Middle frontal gyrus (tissue), 1 donor: ENCODE data around the gene PROSER2.

Experiments used
- DNase-seq: peaks from one replicate; pipeline ENCODE4 v3.0.0-alpha.2; 2015; ENCODE audit warnings: low spot score; ENCODE audit errors: extremely low spot score

The PROSER2 gene

DNA sequence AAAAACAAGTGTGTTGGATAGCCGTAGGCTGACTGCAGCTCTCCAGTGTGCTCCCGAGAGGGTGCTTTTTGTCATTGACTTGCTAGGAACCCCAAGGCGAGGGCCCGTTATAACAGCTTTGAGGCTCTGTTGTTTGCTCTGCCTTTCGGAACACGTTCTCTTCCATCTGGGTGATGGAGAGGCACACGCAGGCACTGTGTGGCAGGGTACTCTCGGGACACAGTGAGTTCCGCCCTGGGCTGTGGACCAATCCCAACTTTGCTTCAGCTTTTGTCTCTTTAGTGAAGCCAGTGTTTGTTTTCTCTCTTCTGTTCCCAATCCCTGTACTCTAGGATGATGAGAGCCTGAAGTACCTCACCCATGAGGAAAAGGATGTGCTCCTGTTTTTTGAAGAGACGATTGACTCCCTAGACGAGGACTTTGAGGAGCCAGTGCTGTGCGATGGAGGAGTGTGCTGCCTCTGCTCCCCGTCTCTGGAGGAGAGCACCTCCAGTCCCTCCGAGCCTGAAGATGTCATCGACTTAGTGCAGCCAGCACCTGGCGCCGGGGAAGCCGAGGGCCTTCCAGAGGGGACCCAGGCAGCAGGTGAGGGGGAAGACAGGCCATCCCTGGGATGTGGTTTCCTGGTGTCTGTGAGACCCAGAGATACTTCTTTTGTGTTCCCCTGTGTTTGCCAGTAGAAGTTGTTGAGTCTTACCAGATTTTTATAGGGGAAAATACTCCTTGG is 43.2 kb downstream of the PROSER2 start:
- no peak for DNase-seq

DNA sequence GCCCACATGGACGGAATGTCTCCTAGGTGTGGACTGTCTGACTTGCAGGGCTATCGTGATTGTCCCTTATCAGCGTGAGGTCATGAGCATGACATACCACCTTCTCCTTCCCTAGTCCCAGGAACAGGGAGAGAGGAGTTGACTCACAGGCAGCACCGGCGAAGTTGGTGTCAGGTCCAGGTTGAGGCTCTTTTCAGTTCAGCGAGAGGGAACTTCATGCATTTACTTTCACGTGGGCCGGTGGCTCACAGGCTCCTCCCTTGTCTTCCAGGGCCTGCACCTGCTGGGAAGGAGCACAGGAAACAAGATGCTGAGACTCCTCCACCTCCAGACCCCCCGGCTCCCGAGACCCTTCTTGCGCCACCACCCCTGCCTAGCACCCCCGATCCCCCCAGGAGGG is 46.1 kb downstream of the PROSER2 start:
- no peak for DNase-seq

DNA sequence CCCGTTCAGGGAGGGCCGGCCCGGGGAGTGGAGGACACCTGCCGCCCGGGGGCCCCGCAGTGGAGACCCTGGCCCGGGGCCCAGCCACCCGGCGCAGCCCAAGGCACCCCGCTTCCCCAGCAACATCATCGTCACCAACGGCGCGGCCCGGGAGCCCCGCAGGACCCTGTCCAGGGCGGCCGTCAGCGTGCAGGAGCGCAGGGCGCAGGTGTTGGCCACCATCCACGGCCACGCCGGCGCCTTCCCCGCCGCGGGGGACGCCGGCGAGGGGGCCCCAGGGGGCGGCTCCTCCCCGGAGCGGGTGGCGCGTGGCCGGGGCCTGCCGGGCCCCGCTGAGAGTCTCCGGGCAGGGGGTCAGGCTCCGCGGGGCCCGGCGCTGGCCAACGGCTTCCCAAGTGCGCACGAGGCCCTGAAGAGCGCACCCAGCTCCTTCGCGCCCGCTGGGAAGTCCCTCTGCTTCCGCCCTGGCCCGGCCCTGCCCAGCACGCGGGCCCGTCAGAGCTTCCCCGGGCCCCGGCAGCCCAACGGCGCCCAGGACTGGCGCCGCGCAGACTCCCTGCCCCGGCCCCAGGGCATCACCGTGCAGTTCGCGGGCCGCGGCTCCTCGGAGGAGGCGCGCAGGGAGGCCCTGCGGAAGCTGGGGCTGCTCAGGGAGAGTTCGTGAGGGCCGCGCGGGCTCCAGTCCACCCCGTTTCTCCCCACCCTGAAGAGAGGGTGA is 46.7 kb downstream of the PROSER2 start:
- DNase-seq: no peak

DNA sequence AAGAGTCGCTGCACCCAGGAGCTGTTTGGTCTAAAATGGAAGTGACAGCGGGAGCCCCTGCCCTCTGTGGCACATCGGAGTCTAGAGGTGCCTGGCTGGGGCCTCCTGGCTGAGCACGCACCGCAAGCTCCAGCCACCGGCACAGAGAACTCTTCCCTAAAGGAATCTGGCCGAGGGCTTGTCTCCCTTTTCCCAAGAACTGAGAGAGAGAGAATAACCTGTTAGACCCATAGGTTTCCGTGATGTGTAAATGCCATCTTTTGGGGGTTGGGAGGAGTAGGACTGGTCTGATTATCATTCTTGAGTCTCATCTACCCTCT is 47.3 kb downstream of the PROSER2 start:
- no peak for DNase-seq

DNA sequence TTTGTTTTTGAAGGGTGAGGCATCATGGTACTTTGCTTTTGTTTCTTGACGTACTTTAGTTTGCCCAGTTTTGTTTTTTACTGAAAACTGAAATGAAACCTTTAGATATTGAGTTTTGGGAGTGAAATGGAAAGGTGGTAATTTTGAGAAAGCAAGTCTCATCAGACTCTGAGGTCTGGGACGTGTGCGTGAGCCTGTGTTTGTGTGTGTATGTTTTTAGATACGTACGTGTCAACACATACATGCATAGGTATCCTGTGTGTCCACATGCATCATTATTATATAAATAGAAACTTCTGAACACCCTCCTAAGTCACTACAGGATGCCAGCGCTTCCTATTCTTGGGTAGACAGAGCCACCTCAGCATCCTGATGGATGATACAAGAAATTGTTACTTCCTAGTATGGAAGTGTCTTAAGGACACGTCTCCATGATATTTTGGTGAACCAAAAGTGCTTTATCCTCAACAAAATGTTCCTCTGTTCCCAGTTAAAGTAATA is 47.8 kb downstream of the PROSER2 start:
- DNase-seq: no peak

DNA sequence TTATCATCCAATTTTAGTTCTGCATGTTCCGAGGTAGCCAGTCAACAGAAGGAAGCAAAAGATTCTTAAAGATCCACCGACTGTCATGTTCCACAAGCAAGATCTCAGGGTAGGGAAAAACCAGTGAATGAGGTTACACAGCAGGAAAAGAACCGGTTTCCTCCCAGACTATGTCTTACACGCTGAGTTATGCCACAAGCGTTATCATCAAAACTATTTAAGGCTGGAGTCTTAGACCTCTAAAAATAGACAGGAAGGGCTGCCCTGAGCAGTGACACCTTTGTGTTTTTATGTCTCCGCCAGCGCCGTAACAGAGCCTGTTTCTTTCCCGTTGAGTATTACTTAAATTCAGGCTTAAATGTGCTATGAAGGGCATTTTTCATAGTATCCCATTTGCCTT is 48.3 kb downstream of the PROSER2 start:
- DNase-seq: no peak

DNA sequence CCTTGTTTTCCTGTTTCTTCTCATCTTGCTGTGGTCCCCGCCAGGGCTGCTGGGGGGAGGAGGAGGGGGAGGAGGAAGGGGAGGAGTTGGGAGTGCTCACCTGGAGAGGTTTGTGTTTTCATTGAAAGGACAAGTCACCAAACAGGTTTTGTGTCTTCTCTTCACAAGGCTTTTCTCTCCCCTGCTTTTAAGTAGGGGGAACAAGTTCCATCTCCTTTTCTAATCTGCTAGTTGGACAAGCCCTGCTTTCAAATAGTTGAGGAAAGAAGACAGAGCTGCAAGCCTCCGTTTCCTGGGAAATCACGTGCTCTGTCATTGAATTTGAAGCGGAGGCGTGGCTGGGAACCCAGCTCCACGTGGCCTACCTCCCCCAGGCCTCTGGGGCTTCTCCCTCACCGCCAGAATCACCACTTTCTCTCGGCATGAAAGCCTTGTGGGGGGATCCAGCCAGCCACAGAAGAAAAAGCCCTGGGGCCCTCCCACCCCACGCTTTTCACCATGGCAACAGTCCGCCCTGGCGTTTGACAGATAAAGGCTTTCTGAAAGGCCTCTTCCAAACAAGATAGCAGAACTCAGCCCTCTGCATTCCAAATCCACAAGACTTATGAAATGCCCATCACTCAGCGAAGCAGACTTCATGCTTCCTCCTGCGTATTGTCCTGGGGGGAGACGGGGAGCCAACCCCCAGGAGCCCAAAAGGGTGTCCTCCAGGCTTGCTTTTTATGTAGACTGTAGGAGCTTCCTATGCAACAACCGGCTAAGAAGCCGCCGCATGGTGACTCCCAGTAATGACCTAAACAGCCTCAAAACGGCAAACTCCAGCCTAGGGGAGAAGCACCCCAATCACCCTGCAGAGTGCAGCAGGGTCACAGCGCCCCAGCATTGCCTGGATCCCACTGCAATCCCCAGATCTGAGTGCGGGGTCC is 51.7 kb downstream of the PROSER2 start:
- no peak for DNase-seq

DNA sequence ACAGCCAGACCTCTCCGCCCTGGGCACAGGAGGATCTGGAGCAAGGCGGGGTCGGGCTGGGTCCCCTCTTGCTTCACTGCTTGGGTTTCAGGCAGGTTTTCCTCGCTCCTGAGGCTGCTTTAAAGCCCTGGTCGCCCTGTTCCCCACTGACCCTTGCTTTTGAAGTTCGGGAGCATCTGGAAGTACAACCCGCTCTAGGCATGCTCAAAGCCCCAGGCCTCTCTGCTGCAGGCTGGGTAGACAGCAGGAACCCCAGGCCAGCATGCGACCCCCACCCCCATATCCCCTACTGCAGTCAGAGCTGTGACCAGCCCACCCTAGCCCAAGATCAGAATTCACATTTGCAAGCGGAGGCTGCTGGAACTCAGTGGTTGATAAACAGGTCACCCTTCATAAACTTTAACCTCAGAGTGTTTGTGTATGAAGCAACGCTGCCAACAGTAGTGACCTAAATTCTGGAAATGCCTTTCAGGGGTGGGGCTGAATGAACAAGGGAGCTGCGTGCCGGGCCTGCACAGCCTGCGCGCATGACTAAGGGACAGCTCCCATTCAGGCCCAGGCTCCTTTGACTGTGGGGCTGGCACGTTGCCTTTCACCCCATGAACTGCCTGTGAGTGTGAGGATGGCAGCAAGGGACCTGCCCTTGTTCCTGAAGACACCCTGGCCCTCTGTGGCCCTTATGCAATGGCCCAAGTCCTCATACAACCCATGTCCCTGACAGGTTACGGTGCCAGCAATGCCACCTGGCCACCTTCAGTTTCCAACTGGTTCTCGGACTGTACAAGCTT is 52.5 kb downstream of the PROSER2 start:
- DNase-seq: no peak

DNA sequence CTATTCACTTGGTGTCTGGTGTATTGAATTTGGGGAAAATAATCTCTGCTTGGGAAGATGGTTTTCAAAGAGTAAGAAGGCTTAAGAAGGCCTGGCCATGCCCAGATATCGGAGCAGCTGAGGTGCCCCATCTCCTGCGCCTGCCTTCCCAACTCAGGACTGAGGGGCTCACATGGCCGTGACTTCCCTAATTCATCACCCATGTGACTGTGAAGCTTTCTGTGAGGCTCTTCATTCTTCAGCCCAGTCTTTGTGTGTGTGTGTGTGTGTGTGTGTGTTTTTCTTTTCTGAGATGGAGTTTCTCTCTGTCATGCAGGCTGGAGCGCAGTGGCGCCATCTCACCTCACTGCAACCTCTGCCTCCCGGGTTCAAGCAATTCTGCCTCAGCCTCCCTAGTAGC is 53.2 kb downstream of the PROSER2 start:
- DNase-seq: no peak

DNA sequence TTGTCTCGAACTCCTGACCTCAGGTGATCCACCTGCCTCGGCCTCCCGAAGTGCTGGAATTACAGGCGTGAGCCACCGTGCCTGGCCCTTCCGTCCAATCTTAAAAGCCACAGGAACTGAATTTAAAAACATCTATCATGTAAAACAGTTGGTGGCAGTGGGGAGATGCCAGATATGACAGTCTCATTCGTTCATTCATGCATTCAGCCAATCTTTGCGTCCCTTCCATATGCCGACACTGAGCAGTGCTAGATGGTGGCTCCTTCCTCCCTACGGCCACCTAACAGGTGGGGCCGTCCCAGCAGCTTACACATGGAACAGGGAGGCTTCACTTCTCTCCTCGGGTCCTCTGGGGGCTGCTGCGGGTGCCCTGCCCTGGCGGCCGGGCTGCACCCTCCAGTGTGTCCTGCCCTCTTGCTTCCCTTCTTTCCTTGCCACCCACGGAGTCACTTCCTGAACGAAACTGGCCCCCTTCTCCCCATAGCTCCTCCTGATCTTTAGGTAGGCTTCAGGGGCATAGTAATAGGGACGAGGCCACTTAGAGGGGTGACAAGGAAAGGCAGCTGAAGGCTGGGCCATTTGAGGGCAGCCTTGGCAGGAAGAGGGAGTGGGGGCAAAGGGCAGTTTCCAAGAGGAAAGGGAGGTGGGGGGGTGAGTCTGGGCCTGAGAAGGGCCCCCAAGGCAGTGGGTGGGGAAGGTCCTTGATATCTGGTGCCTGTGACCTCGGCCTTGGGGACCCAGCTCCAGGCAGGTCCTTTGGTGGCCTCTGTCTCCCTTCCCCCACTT is 53.8 kb downstream of the PROSER2 start:
- DNase-seq: no peak

DNA sequence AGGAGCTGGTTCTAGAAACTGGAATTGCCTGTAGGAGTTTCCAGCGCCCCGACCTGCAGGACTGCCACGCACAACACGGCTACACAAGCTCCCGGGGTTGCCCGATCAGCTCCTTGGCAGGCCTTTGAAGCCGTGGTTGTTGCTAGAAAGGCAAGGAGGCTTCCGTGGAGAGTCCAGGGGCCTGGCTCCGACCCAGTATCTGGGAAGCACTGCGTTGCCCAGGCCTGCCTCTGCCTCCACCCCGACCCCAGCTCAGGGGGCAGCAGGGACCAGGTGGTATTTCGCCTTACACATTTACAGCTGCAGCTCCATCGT is 54.4 kb downstream of the PROSER2 start:
- DNase-seq: no peak

DNA sequence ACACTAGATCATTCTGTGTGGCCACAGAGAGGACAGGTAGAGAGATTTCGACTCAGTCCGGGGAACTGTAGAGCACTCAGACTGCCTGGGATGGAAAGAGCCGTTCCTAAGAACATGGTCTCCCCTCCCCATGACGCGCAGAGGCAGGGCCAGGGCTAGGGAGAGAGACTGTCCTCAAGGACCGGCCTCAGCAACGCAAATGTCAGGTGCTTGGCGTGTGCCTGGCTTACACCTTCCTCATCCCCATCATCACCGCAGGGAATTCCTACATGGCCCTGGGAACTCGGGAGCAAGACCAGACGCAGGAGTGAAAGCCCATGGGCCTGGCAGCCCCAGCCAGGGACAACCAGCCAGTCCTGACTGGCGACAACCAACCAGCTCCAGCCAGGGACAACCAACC is 55.6 kb downstream of the PROSER2 start:
- no peak for DNase-seq

DNA sequence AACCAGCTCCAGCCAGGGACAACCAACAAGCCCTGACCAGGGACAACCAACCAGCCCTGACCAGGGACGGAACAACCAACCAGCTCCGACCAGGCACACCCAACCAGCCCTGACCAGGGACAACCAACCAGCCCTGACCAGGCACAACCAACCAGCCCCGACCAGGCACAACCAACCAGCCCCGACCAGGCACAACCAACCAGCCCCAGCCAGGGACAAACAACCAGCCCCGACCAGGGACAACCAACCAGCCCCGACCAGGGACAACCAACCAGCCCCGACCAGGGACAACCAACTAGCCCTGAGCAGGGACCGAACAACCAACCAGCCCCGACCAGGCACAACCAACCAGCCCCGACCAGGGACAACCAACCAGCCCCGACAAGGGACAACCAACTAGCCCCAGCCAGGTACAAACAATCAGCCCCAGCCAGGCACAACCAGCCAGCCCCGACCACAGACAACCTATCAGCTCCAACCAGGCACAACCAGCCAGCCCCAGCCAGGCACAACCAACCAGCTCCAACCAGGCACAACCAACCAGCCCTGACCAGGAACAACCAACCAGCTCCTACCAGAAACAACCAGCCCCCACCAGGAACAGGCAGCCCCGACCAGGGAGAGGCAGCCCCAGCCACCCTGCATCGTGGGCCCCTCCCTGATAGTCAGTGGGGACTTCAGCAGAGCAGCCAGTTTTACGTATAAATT is 56.4 kb downstream of the PROSER2 start:
- DNase-seq: no peak

DNA sequence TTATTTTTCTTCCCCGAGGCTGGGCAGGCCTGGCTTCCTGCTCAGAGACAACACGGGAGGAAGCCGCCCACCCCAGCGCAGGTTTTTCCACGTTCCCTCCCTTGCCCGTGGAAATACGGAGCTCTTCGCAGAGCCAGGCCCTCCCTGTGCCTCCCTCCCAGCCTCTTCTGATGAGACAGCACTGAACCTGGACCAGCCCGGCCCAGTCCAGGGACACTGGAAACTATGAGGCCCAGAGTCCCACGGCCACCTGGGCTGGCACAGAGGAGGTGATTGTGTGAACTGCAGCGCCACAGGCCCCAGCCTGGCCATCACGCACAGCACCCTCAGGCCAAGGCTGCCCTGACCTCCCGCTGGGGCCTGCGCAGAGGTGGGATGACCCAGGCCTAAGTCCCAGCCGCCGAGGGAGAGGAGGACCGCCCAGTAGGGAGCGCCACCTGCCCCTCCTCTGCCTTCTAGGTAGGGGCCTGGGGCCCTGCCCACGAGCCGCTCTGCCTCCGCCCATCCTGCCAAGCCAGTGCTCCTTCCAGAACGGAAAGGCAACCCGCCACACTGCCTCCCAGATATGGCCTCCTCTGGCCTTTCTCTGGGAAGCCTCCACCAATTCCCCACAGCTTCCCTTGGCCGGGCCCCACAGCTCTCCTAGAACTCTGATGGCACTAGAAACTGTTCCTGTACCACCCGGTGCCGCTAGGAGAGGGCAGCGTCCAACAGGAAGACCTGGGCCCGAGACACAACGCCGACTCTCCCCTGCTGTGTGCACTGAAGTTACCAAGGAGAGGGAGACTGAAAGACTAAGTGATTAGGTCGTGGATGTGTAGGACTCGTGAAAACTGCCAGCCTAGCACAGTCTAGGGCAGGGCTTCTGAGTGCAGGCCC is 57.2 kb downstream of the PROSER2 start:
- no peak for DNase-seq

DNA sequence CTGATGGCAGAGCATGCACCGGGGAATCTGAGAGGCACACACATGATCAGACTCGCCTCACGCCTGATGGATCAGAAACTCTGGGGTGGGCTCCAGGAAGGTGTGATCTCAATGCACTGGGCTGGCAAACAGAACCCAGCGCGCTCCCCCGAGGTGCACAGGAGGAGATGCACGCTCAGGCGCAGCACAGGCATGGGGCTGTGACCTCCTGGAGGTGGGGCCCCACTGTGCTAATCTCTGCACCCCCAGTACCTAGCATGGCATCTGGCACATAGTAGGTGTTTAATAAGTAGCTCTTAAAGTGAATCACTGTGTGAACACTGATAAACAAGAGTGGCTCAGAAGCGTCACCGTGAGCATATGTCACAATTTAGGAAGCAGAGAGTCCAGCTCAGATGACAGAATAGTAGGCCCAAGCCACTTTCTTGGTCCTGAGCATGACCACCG is 57.9 kb downstream of the PROSER2 start:
- no peak for DNase-seq

DNA sequence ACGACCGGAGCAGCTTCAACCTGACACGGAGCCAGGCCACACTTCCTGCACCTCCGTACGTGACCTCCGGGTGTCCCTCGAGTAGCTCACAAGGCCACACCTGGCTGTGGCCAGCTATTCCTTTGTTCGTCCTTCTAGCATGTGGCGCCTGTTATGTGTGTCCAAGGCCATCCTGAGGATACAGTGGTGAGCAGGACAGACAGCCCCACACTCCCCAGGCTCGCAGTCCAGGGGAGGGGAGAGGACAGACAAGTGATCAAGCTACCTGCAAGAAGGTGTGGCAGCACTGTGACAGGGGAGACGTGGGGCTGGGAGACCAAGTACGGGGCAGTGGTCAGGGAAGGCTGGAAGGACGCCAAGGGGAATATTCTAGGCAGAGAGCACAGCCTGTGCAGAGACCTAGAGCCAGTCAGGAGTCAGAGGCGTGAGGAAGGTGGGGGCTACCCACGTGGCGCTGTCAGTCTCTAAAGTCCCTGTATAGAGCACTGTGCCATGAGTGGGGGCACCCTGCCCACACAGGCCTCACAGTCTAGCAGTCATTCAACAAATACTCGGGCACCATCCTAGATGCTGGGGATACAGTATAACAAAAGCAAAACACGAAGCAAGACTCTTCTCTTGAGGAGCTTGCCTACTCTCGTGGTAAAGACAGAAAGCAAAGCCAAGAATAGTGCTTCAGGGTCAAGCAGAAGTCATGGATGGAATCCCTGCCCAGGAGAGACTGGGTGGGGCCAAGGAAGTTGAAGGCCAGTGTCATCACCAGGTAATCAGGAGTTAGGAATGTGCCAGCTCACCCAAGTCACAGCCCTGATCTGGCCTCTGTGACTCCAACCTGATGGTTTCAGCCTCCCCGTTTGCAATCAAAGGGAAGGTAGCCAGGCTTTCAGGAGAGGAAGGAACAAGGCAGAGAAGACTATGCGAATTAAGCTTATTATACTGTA is 58.6 kb downstream of the PROSER2 start:
- DNase-seq: no peak

DNA sequence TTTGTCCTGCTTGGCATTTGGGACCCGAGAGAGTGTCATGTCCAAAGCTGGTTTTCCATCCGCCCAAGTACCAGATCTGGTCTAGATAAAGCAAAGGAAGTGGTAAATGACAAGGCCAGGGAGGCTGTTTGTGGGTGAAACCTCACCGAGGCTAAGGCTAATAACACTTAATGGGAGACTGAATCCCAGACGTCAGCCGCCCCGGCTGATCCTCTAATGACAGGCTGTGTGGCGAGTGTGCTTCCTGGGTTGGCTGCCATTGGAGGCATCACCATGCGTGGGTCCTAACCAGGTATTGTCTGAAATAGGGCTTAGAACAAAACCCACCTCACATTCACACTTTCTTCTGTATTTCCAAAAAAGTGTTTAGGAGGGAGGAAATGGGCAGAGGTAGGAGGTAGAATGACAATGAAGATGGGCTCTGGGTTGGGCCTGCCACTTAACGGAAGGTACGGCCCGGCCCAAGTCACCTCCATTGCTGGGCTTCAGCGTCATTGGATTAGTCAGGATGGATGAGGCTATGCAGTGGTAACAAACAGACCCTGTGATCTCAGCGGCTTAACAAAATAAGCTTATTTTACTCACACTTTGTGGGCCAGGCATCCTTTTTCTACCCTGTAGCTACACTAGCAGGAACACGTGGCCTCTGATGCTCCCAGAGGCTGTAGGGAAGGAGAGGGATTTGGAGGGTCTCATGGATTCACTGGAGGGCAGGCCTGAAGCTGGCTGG is 59.7 kb downstream of the PROSER2 start:
- DNase-seq: no peak
